Upper lobe of left lung (tissue), 6 donors: Measurements from ENCODE around the gene DLG2. TPM values are rescaled to one million over a fixed set of nuclear protein-coding genes. Genes with fewer than 3 reads are reported as not detected.
A peak's percentile ranks its signal among the peaks of the same experiment; 100 is the strongest.

ENCODE experiments used
- ATAC-seq, 2 donors: fragments of 200-7000 bp; cut with Tn5 transposase; one replicate each; pipeline ENCODE4 v1.9.1; 2022; ENCODE audit warnings: mild to moderate bottlenecking in 2 of 2, moderate library complexity in 2 of 2; ENCODE audit not compliant: low FRiP score in 2 of 2
- DNase-seq, 2 donors: peaks; one replicate each; pipeline ENCODE4 v3.0.0-alpha.2; 2019 to 2020
- H3K27ac ChIP-seq, 4 donors: fragments of 200-600 bp; sonication (generic); one replicate each; pipeline ENCODE4 v1.5.1; 2016 to 2019
- H3K27me3 ChIP-seq, 4 donors: fragments of 200-600 bp; sonication (generic); one replicate each; pipeline ENCODE4 v1.5.1; 2017 to 2019
- H3K36me3 ChIP-seq, 4 donors: fragments of 200-600 bp; sonication (generic); one replicate each; pipeline ENCODE4 v1.5.1; 2016 to 2019
- H3K4me1 ChIP-seq, 4 donors: fragments of 200-600 bp; sonication (generic); one replicate each; pipeline ENCODE4 v1.5.1; 2018 to 2019
- H3K4me3 ChIP-seq, 4 donors: fragments of 200-600 bp; sonication (generic); one replicate each; pipeline ENCODE4 v1.5.1; 2017 to 2019; ENCODE audit warnings: mild to moderate bottlenecking in 2 of 4, moderate library complexity in 1 of 4
- H3K9me3 ChIP-seq, 4 donors: fragments of 200-600 bp; sonication (generic); one replicate each; pipeline ENCODE4 v1.5.1; 2018 to 2019
- EP300 ChIP-seq, 4 donors: sonication (generic); formaldehyde crosslinking; IDR thresholded peaks; one replicate each; pipeline ENCODE4 v1.5.1; 2017; ENCODE audit warnings: antibody characterized with exemption in 4 of 4, control low read depth in 2 of 4
- POLR2A ChIP-seq, 4 donors: fragments of 450-650 bp; IDR thresholded peaks; one replicate each; pipeline ENCODE4 v1.5.1; 2016 to 2017; ENCODE audit warnings: antibody characterized with exemption in 4 of 4, mild to moderate bottlenecking in 2 of 4
- POLR2AphosphoS5 ChIP-seq, 2 donors: sonication (generic); formaldehyde crosslinking; IDR thresholded peaks; one replicate each; pipeline ENCODE4 v1.5.1; 2017; ENCODE audit warnings: antibody characterized with exemption in 2 of 2
- WGBS, 2 donors: methylation state at CpG; one replicate each; pipeline ENCODE4 v1.1.5; 2017 to 2018; 5-methylcytosine and 5-hydroxymethylcytosine counted together
- total RNA-seq, 6 donors: library from RNA; depleted of rRNA in 4 of 6; stranded (reverse); fragments of >200 nt in 4 of 6; gene quantifications; one replicate each; pipeline versions ENCODE4 v1.1.0 to v1.2.1, GENCODE V29; 2016 to 2021
- TF ChIP-seq, protein P1 (sequence below), 6 experiments: fragments of 450-650 bp in 4 of 6; fragments of 200-600 bp in 2 of 6; sonication (generic) in 2 of 6; IDR thresholded peaks; one replicate each; pipeline ENCODE4 v1.5.1; 2016 to 2019; ENCODE audit warnings: antibody characterized with exemption in 6 of 6
- donor health status: DM: no; HTN: no; CAD: no; lungs with moderate emphysema.
- donor health status: DM: no; HTN: yes; CAD: no; lungs with severe emphysema.

DLG2 gene
- total RNA-seq, 6 donors from 2014 or later, result 3.4 to 37.7 (median 9.1) TPM

DNA sequence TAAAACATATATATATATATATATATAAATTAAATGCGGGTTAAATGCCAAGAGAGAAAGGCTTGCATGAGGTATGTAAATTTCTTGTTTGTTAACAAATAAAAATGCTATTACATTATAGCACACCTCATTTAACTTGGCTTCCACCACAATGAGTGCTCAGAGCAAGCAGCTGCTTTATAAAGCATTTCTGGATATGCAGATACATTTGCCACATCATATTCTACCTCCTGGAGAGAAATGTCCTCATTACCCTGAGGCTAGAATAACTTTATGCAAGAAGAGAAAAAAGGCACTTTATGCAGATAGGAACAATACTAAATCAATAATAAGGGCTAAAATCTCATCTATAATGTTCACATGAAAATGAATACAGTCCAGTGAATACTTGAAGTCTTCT, 2159.3 kb downstream of the DLG2 start:
- Histone ChIP-seq H3K36me3 (no peaks in the 10 kb centered on the region), H3K27ac (no peak overlapping the region), H3K27me3 (no peaks in the 10 kb centered on the region), H3K4me3 (no peak overlapping the region), H3K4me1 (no peaks in the 10 kb centered on the region), H3K9me3 (no peaks in the 10 kb centered on the region)
- no peak for DNase-seq
- no peak for ATAC-seq
- TF ChIP-seq POLR2AphosphoS5 (IDR thresholded peaks at IDR 0.05) (no peak), EP300 (IDR thresholded peaks at IDR 0.05) (no peak), POLR2A (IDR thresholded peaks at IDR 0.05) (no peak)
- TF ChIP-seq, protein P1, sequence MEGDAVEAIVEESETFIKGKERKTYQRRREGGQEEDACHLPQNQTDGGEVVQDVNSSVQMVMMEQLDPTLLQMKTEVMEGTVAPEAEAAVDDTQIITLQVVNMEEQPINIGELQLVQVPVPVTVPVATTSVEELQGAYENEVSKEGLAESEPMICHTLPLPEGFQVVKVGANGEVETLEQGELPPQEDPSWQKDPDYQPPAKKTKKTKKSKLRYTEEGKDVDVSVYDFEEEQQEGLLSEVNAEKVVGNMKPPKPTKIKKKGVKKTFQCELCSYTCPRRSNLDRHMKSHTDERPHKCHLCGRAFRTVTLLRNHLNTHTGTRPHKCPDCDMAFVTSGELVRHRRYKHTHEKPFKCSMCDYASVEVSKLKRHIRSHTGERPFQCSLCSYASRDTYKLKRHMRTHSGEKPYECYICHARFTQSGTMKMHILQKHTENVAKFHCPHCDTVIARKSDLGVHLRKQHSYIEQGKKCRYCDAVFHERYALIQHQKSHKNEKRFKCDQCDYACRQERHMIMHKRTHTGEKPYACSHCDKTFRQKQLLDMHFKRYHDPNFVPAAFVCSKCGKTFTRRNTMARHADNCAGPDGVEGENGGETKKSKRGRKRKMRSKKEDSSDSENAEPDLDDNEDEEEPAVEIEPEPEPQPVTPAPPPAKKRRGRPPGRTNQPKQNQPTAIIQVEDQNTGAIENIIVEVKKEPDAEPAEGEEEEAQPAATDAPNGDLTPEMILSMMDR (IDR thresholded peaks at IDR 0.05), result no peak
- 75 to 86% methylated on average over 1 of the region's 1 CpG for WGBS, 2 donors

DNA sequence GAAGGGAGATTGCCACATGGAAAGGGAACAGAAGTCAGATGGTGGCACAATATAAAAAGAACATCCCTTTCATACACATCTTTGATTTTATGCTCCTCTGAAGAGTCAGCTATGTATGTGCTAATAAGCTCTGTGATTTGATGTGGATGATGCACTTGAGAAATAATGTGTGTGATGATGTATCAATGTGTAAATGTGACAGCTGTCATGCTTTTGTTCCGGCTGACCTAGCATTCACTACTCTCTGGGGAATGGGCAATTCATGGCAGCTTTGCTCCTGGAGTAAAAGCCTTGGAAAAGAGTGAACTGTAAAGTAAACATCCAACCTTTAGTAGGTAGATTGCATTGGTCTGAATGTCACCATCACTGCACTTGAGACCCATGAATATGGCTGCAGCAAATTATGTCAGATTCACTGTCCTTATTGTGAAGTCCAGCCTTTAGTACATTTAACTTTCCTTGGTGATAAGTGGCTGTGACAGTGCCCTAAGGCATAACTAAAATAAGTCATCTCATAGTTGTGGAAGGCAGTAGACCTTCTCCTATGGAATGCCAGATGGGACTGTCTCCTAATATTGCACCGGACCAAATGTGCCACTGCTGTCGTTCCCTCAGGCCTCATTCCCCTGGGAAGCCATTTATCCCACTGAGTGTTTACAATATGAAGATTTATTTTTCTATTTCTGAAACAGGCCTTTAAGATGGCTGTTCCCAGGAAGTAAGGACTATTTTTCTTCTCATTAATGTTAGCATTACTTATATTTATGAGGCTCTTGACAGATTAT, 2162.8 kb downstream of the DLG2 start:
- H3K36me3 ChIP-seq, result no peaks in the 10 kb centered on the region

DNA sequence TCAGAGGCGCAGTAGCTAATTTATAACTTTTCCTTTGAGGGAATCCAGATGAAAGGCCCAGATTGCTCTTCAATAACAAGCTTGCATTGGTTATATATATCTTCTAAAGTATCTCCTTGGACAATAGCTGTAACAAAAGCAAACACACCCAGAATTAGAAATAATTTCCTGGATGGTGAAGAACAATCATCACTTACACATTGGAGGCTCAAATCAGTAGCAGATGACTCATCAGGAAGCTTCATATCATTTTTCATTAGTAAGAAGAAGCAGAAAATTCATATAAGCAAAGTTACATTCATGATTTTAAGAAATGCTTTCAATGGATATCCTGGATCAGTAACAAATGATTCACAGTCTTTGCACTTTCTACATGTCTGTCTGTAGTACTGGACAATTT, 2167.3 kb downstream of the DLG2 start:
- no peak overlapping the region for H3K27ac ChIP-seq
- ATAC-seq, result no peak
- no peaks in the 10 kb centered on the region for H3K4me1 ChIP-seq
- no peaks in the 10 kb centered on the region for H3K36me3 ChIP-seq
- no peak for TF ChIP-seq POLR2A (IDR thresholded peaks at IDR 0.05)
- no peak for TF ChIP-seq POLR2AphosphoS5 (IDR thresholded peaks at IDR 0.05)
- no peak for TF ChIP-seq EP300 (IDR thresholded peaks at IDR 0.05)
- TF ChIP-seq, protein P1 (IDR thresholded peaks at IDR 0.05), result no peak
- DNase-seq, result no peak
- H3K4me3 ChIP-seq, result no peak overlapping the region
- H3K27me3 ChIP-seq, result no peaks in the 10 kb centered on the region
- no peaks in the 10 kb centered on the region for H3K9me3 ChIP-seq
- WGBS, 2 donors, result 74 to 78% methylated on average over 1 of the region's 1 CpG

More for the DNA sequence above, 2162.8 kb downstream of the DLG2 start:
- Histone ChIP-seq H3K27ac (no peak overlapping the region), H3K4me3 (no peak overlapping the region), H3K4me1 (no peaks in the 10 kb centered on the region), H3K9me3 (no peaks in the 10 kb centered on the region), H3K27me3 (no peaks in the 10 kb centered on the region)
- TF ChIP-seq, protein P1 (IDR thresholded peaks at IDR 0.05), result no peak
- TF ChIP-seq EP300 (IDR thresholded peaks at IDR 0.05), result no peak
- TF ChIP-seq POLR2AphosphoS5 (IDR thresholded peaks at IDR 0.05), result no peak
- TF ChIP-seq POLR2A (IDR thresholded peaks at IDR 0.05), result no peak
- no peak for DNase-seq
- ATAC-seq, result no peak
- 86 to 95% methylated on average over 3 of the region's 3 CpGs for WGBS, 2 donors

DNA sequence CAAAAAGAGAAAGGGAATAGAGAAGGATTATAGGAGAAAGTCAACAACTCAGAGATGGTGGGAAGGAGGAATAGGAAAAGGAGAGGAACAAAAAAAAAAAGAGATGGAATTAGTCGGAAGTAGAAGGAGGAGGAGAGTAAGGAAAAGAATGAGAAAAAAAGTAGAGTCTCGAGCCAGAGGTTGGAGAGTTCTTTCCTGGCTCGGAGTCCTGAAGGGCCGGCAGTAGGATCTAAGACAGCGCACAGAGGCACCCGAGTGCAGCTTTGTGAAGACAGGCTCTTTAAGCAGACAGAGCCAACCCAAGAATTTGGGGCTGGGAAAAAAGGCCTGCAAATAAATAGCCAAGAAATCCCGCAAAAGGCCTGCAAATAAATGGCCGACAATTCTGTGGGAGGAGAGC, 2170.6 kb downstream of the DLG2 start:
- 72 to 86% methylated on average over 8 of the region's 8 CpGs for WGBS, 2 donors
- no peak overlapping the region for H3K4me3 ChIP-seq
- TF ChIP-seq, protein P1 (IDR thresholded peaks at IDR 0.05), result no peak
- TF ChIP-seq POLR2AphosphoS5 (IDR thresholded peaks at IDR 0.05) (no peak), POLR2A (IDR thresholded peaks at IDR 0.05) (no peak), EP300 (IDR thresholded peaks at IDR 0.05) (no peak)
- ATAC-seq (no peak), DNase-seq (no peak)
- no peaks in the 10 kb centered on the region for H3K4me1 ChIP-seq
- no peaks in the 10 kb centered on the region for H3K36me3 ChIP-seq
- H3K27ac ChIP-seq, result no peak overlapping the region
- no peaks in the 10 kb centered on the region for H3K9me3 ChIP-seq
- H3K27me3 ChIP-seq, result no peaks in the 10 kb centered on the region

DNA sequence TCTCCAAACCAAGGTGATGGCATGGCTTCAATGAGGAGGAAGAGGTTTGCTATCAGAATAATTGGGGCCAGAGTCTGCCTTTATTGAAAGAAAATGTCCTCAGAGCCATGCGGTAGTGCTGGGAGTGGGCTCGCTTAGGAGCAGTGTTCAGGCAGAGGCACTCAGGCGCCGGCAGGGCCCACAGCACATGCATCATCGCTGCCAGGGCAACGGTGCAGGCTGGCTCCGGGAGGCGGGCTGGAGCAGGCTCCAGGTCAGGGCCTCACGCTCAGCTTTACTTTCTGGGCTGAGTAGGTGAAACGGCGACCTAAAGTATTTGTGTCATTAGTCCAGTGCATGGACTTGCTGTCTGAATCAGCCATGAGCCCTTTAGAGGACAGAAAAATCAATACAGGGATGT, 2171.1 kb downstream of the DLG2 start:
- H3K27me3 ChIP-seq, result no peaks in the 10 kb centered on the region
- WGBS, 2 donors, result 78 to 80% methylated on average over 11 of the region's 11 CpGs
- H3K4me1 ChIP-seq, result no peaks in the 10 kb centered on the region
- no peak overlapping the region for H3K27ac ChIP-seq
- H3K36me3 ChIP-seq, result no peaks in the 10 kb centered on the region
- no peak for TF ChIP-seq POLR2AphosphoS5 (IDR thresholded peaks at IDR 0.05)
- no peak for TF ChIP-seq POLR2A (IDR thresholded peaks at IDR 0.05)
- TF ChIP-seq, protein P1 (IDR thresholded peaks at IDR 0.05), result no peak
- no peak for TF ChIP-seq EP300 (IDR thresholded peaks at IDR 0.05)
- no peaks in the 10 kb centered on the region for H3K9me3 ChIP-seq
- DNase-seq, result peak in 1 of 2 donors; percentile 65
- H3K4me3 ChIP-seq, result no peak overlapping the region
- peak in 1 of 2 donors; percentile 18 for ATAC-seq
